H9 (cell line): ENCODE results near the gene MRTFB. TPM values are rescaled to one million over a fixed set of nuclear protein-coding genes. Genes with fewer than 3 reads are reported as not detected.
"Not testable (repeated sequence)": the region's sequence is repeated elsewhere in the genome, so short reads cannot be mapped to it uniquely, and the experiment has no call there.

ENCODE experiments used
- DNase-seq: peaks from one replicate; pipeline ENCODE4 v3.0.0-alpha.2; 2017
- H2AFZ ChIP-seq: one replicate; pipeline ENCODE4 v1.6.1; 2013; ENCODE audit warnings: mild to moderate bottlenecking, low read length, control low read depth, moderate library complexity
- H2AK5ac ChIP-seq: 2 replicates; pipeline ENCODE4 v1.6.1; 2013; ENCODE audit warnings: low read length, control low read depth, mixed read lengths; ENCODE audit not compliant: insufficient read length
- H2BK120ac ChIP-seq: one replicate; pipeline ENCODE4 v1.6.1; 2013; ENCODE audit warnings: low read depth, mild to moderate bottlenecking, low read length, control low read depth, inconsistent platforms; ENCODE audit not compliant: poor library complexity, severe bottlenecking
- H2BK12ac ChIP-seq: 2 replicates; pipeline ENCODE4 v1.6.1; 2013; ENCODE audit warnings: low read length, control low read depth, mixed read lengths, low read depth; ENCODE audit not compliant: insufficient read length
- H2BK15ac ChIP-seq: 2 replicates; pipeline ENCODE4 v1.6.1; 2013; ENCODE audit warnings: low read depth, low read length, control low read depth
- H2BK20ac ChIP-seq: one replicate; pipeline ENCODE4 v1.6.1; 2013; ENCODE audit warnings: low read depth, mild to moderate bottlenecking, low read length, control low read depth, inconsistent platforms; ENCODE audit not compliant: poor library complexity, severe bottlenecking
- H2BK5ac ChIP-seq: 2 replicates; pipeline ENCODE4 v1.6.1; 2013; ENCODE audit warnings: low read length, control low read depth, mixed read lengths; ENCODE audit not compliant: insufficient read length
- H3K14ac ChIP-seq: 2 replicates; pipeline ENCODE4 v1.6.1; 2013; ENCODE audit warnings: low read length, control low read depth; ENCODE audit not compliant: insufficient read depth
- H3K18ac ChIP-seq: 2 replicates; pipeline ENCODE4 v1.6.1; 2013; ENCODE audit warnings: low read depth, mild to moderate bottlenecking, mixed read lengths, low read length, control low read depth; ENCODE audit not compliant: insufficient read length
- H3K23ac ChIP-seq: 2 replicates; pipeline ENCODE4 v1.6.1; 2013; ENCODE audit warnings: low read length, control low read depth, mixed read lengths, low read depth; ENCODE audit not compliant: insufficient read length
- H3K23me2 ChIP-seq: 2 replicates; pipeline ENCODE4 v1.6.1; 2013; ENCODE audit warnings: low read depth, mild to moderate bottlenecking, mixed read lengths, low read length, control low read depth; ENCODE audit not compliant: insufficient read length, poor library complexity, severe bottlenecking
- H3K27ac ChIP-seq: 2 replicates; pipeline ENCODE4 v1.5.1; 2013; ENCODE audit warnings: low read length, control low read depth, mixed read lengths, low read depth; ENCODE audit not compliant: insufficient read length
- H3K27me3 ChIP-seq: 2 replicates; pipeline ENCODE4 v1.6.1; 2013; ENCODE audit warnings: low read length, control low read depth, inconsistent platforms; ENCODE audit not compliant: insufficient read depth
- H3K4ac ChIP-seq: 2 replicates; pipeline ENCODE4 v1.6.1; 2013; ENCODE audit warnings: low read depth, mild to moderate bottlenecking, control low read depth, inconsistent platforms, low read length, moderate library complexity
- H3K4me1 ChIP-seq: 2 replicates; pipeline ENCODE4 v1.6.1; 2013; ENCODE audit warnings: low read length, control low read depth, inconsistent platforms; ENCODE audit not compliant: insufficient read depth
- H3K4me2 ChIP-seq: 2 replicates; pipeline ENCODE4 v1.6.1; 2013; ENCODE audit warnings: low read length, control low read depth, mixed read lengths; ENCODE audit not compliant: insufficient read length, insufficient read depth
- H3K56ac ChIP-seq: 2 replicates; pipeline ENCODE4 v1.6.1; 2013; ENCODE audit warnings: low read depth, mild to moderate bottlenecking, mixed read lengths, low read length, control low read depth; ENCODE audit not compliant: insufficient read length
- H3K79me1 ChIP-seq: 2 replicates; pipeline ENCODE4 v1.6.1; 2013; ENCODE audit warnings: low read depth, mild to moderate bottlenecking, moderate library complexity, low read length, control low read depth, inconsistent platforms; ENCODE audit not compliant: insufficient read depth, poor library complexity, severe bottlenecking
- H3K79me2 ChIP-seq: 2 replicates; pipeline ENCODE4 v1.6.1; 2013; ENCODE audit warnings: low read length, control low read depth, inconsistent platforms; ENCODE audit not compliant: insufficient read depth
- H3K9ac ChIP-seq: 2 replicates; pipeline ENCODE4 v1.6.1; 2013; ENCODE audit warnings: low read length, control low read depth, mixed read lengths; ENCODE audit not compliant: insufficient read length; ENCODE audit errors: extremely low read depth
- H3K9me3 ChIP-seq: one replicate; pipeline ENCODE4 v1.6.1; 2013; ENCODE audit warnings: low read depth, low read length, inconsistent platforms; ENCODE audit not compliant: control insufficient read depth
- H3T11ph ChIP-seq: one replicate; pipeline ENCODE4 v1.6.1; 2013; ENCODE audit warnings: mild to moderate bottlenecking, low read length, control low read depth, inconsistent platforms
- H4K20me1 ChIP-seq: one replicate; pipeline ENCODE4 v1.6.1; 2013; ENCODE audit not compliant: control insufficient read depth, insufficient read length, insufficient read depth
- H4K5ac ChIP-seq: 2 replicates; pipeline ENCODE4 v1.6.1; 2013; ENCODE audit warnings: low read depth, mild to moderate bottlenecking, mixed read lengths, low read length, control low read depth; ENCODE audit not compliant: insufficient read length
- H4K8ac ChIP-seq: replicated peaks from 2 replicates; pipeline ENCODE4 v1.6.1; 2013; ENCODE audit warnings: low read length, control low read depth, mixed read lengths, low read depth; ENCODE audit not compliant: insufficient read length
- H4K91ac ChIP-seq: 2 replicates; pipeline ENCODE4 v1.6.1; 2013; ENCODE audit warnings: low read depth, mild to moderate bottlenecking, moderate library complexity, mixed read lengths, low read length, control low read depth; ENCODE audit not compliant: insufficient read length
- H3K27ac Mint-ChIP-seq, 3 experiments: 2 replicates in 2 of 3; 3 replicates in 1 of 3; pipeline ENCODE4 v1.8.0; 2020 to 2021; ENCODE audit warnings: mixed read lengths in 3 of 3, mild to moderate bottlenecking in 1 of 3, moderate library complexity in 1 of 3
- H3K27me3 Mint-ChIP-seq: 2 replicates; pipeline ENCODE4 v1.8.0; 2021; ENCODE audit warnings: low read depth, mild to moderate bottlenecking, moderate library complexity, mixed read lengths
- H3K36me3 Mint-ChIP-seq, 3 experiments: 2 replicates in 2 of 3; 3 replicates in 1 of 3; pipeline ENCODE4 v1.8.0; 2020 to 2021; ENCODE audit warnings: low read depth in 3 of 3, mixed read lengths in 3 of 3; ENCODE audit not compliant: insufficient read depth in 1 of 3
- H3K4me1 Mint-ChIP-seq, 2 experiments: 2 replicates each; pipeline ENCODE4 v1.8.0; 2020; ENCODE audit warnings: mixed read lengths in 2 of 2
- H3K4me3 Mint-ChIP-seq, 2 experiments: 2 replicates in 1 of 2; 3 replicates in 1 of 2; pipeline ENCODE4 v1.8.0; 2020 to 2021; ENCODE audit warnings: mild to moderate bottlenecking in 2 of 2, mixed read lengths in 2 of 2, moderate library complexity in 1 of 2
- H3K9me3 Mint-ChIP-seq, 2 experiments: 2 replicates in 1 of 2; 3 replicates in 1 of 2; pipeline ENCODE4 v1.8.0; 2020; ENCODE audit warnings: mild to moderate bottlenecking in 2 of 2, mixed read lengths in 2 of 2, moderate library complexity in 1 of 2
- CTCF ChIP-seq: fragments of 200-600 bp; sonication (generic); conservative IDR thresholded peaks from 3 replicates; pipeline ENCODE4 v1.8.0; 2021; ENCODE audit warnings: antibody characterized with exemption, mild to moderate bottlenecking
- WGBS: extraction: QIAGEN DNeasy Blood & Tissue Kit; methylation state at CpG from one replicate; pipeline ENCODE4 v1.1.7; 2013; ENCODE audit warnings: missing lambda C conversion rate, low lambda C conversion rate, mixed read lengths; ENCODE audit not compliant: insufficient read length; ENCODE audit errors: extremely low coverage; 5-methylcytosine and 5-hydroxymethylcytosine counted together
- total RNA-seq: library from RNA; stranded (reverse); gene quantifications from 2 replicates; pipeline ENCODE4 v1.2.1, GENCODE V29; 2021

MRTFB gene
- total RNA-seq, 1 experiment from 2014 or later, result 29.9 TPM

DNA sequence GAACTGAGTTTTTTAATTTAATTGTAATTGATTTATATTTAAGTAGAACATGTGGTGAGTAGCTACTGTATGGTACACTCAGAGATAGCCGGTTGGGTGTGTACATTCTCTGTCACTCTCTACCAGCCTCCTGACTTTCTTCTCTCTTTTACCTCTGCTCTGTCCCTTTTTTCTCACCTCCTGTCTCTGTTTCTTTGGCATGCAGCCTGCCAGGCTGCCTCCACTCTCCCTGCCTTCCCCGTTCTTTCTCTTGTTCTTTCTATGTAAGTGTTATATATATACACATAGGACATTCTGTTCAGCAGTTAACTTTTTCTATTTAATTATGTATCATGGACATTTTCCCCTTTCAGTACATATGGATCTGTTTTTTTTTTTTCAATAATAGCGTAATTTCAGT lies 50.8 kb downstream of the MRTFB start:
- H2BK15ac ChIP-seq, result no peak overlapping the region
- peaks cover 6% of the 10 kb centered on the region for H3K79me1 ChIP-seq

GRCh38 chr16:14122430-14122829 lies 51.3 kb downstream of the MRTFB start:
- not testable (repeated sequence) for H3K27me3 Mint-ChIP-seq, H2AK5ac ChIP-seq, H3K79me2 ChIP-seq

More for the DNA sequence above, 50.8 kb downstream of the MRTFB start:
- Histone ChIP-seq H3K9me3 (no peaks in the 10 kb centered on the region), H2BK120ac (no peak overlapping the region), H3K18ac (no peak overlapping the region), H4K20me1 (no peaks in the 10 kb centered on the region), H3K56ac (no peak overlapping the region), H3K14ac (no peak overlapping the region), H3K4me2 (no peak overlapping the region), H3K23ac (no peak overlapping the region), H2AK5ac (no peak overlapping the region), H4K5ac (no peak overlapping the region), H4K8ac (no peak overlapping the region), H2AFZ (no peak overlapping the region), H2BK5ac (no peak overlapping the region), H2BK12ac (no peak overlapping the region), H3K27ac (no peak overlapping the region), H3K4ac (no peak overlapping the region), H3K9ac (no peak overlapping the region), H4K91ac (no peak overlapping the region), H3T11ph (no peak overlapping the region), H3K79me2 (peaks cover 2% of the 10 kb centered on the region; the same call in 1 of the 2 replicates), H3K4me1 (no peaks in the 10 kb centered on the region), H3K23me2 (no peaks in the 10 kb centered on the region), H3K27me3 (no peaks in the 10 kb centered on the region), H2BK20ac (no peak overlapping the region)
- H3K36me3 Mint-ChIP-seq, result peaks cover 0 to 4% (median 0%) of the 10 kb centered on the region in 3 experiments; a peak in 2 of 7 replicates
- DNase-seq, result no peak
- no peak overlapping the region for H3K4me3 Mint-ChIP-seq
- no peaks in the 10 kb centered on the region for H3K27me3 Mint-ChIP-seq
- WGBS, result no CpG with 5 or more reads among the region's 3 CpGs
- H3K4me1 Mint-ChIP-seq, result peaks cover 21 to 22% of the 10 kb centered on the region in 2 experiments
- peak overlapping the region in 1 of 3 experiments; percentile 15; a peak in 1 of 7 replicates for H3K27ac Mint-ChIP-seq
- no peaks in the 10 kb centered on the region for H3K9me3 Mint-ChIP-seq
- no peak for TF ChIP-seq CTCF

More at GRCh38 chr16:14122430-14122829, 51.3 kb downstream of the MRTFB start:
- not testable (repeated sequence) for H3K18ac ChIP-seq, H3K9me3 ChIP-seq, H3K9me3 Mint-ChIP-seq, H2BK120ac ChIP-seq, H3K79me1 ChIP-seq, H2BK12ac ChIP-seq, H3K14ac ChIP-seq, DNase-seq, H4K8ac ChIP-seq, H2BK20ac ChIP-seq, H2AFZ ChIP-seq, H3K23ac ChIP-seq, H2BK15ac ChIP-seq, H3K27ac ChIP-seq, H3K4ac ChIP-seq, H3K23me2 ChIP-seq, H3K27me3 ChIP-seq, H4K5ac ChIP-seq, H3K36me3 Mint-ChIP-seq, H2BK5ac ChIP-seq, H3K9ac ChIP-seq, H3K56ac ChIP-seq, H4K20me1 ChIP-seq, H3K4me2 ChIP-seq, H3K27ac Mint-ChIP-seq, H3K4me3 Mint-ChIP-seq, H3K4me1 ChIP-seq, H3T11ph ChIP-seq, H4K91ac ChIP-seq
- peaks cover 21% of the 10 kb centered on the region in 2 experiments for H3K4me1 Mint-ChIP-seq
- no CpG with 5 or more reads among the region's 3 CpGs for WGBS
